ENCODE measurements around the gene ALOX15. TPM values are rescaled to one million over a fixed set of nuclear protein-coding genes. Genes with fewer than 3 reads are reported as not detected.
"Not testable (repeated sequence)": the region's sequence is repeated elsewhere in the genome, so short reads cannot be mapped to it uniquely, and the experiment has no call there.

The ALOX15 gene, protein sequence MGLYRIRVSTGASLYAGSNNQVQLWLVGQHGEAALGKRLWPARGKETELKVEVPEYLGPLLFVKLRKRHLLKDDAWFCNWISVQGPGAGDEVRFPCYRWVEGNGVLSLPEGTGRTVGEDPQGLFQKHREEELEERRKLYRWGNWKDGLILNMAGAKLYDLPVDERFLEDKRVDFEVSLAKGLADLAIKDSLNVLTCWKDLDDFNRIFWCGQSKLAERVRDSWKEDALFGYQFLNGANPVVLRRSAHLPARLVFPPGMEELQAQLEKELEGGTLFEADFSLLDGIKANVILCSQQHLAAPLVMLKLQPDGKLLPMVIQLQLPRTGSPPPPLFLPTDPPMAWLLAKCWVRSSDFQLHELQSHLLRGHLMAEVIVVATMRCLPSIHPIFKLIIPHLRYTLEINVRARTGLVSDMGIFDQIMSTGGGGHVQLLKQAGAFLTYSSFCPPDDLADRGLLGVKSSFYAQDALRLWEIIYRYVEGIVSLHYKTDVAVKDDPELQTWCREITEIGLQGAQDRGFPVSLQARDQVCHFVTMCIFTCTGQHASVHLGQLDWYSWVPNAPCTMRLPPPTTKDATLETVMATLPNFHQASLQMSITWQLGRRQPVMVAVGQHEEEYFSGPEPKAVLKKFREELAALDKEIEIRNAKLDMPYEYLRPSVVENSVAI
- under 1 TPM; 0.18 to 0.25 TPM for total RNA-seq

- peaks cover 14% of the 10 kb centered on the region for H3K4me1 Mint-ChIP-seq
- H3K27ac Mint-ChIP-seq, result no peak within 1 kb of the TSS
- H3K36me3 Mint-ChIP-seq, result no peaks in the 10 kb centered on the region
- H3K27me3 Mint-ChIP-seq, result peaks cover 82% of the 10 kb centered on the region
- H3K9me3 Mint-ChIP-seq, result no peaks in the 10 kb centered on the region
- no peak within 1 kb of the TSS for H3K4me3 Mint-ChIP-seq
- no peak for DNase-seq
Measured at GRCh38 chr17:4641297-4642195, at the start of gene ALOX15. ALOX15 (minus strand) TSS chr17:4641678; CDS start chr17:4641651, 27 bp downstream.

DNA sequence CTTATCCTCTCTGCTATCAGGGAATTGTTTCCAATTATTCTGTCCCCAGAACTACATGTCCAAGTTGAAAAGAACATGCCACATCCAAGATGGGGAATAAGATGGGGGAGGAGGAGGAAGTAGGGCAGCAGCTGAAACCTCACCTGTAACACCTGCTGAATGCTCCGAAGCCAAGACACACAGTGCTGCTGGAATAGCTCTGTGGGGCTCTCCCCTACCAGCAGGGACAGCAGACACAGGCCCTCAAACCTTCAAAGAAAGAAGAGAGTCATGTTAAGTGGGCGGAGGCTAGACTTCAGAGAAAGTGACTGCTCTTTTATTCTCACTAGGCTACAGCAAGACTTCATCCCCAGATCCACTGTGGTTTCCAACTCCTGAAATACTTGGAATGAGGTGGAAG, 49.3 kb upstream of the ALOX15 start:
- no peak overlapping the region for H3K4me3 Mint-ChIP-seq
- no peak for DNase-seq
- H3K9me3 Mint-ChIP-seq, result no peaks in the 10 kb centered on the region
- no peaks in the 10 kb centered on the region for H3K27me3 Mint-ChIP-seq
- H3K36me3 Mint-ChIP-seq, result peaks cover 50% of the 10 kb centered on the region
- H3K27ac Mint-ChIP-seq, result no peak overlapping the region
- peaks cover 30% of the 10 kb centered on the region for H3K4me1 Mint-ChIP-seq

GRCh38 chr17:4689872-4690271, 48.4 kb upstream of the ALOX15 start:
- Mint-ChIP-seq H3K36me3 (peaks cover 52% of the 10 kb centered on the region), H3K4me1 (peaks cover 30% of the 10 kb centered on the region)
- H3K9me3 Mint-ChIP-seq, H3K27ac Mint-ChIP-seq, DNase-seq, H3K27me3 Mint-ChIP-seq, H3K4me3 Mint-ChIP-seq: not testable (repeated sequence)

GRCh38 chr17:4683739-4684138, 42.3 kb upstream of the ALOX15 start:
- not testable (repeated sequence) for H3K4me3 Mint-ChIP-seq, H3K27me3 Mint-ChIP-seq, H3K4me1 Mint-ChIP-seq, H3K27ac Mint-ChIP-seq, H3K9me3 Mint-ChIP-seq, DNase-seq
- peaks cover 40% of the 10 kb centered on the region for H3K36me3 Mint-ChIP-seq

- peaks cover 22% of the 10 kb centered on the region for H3K36me3 Mint-ChIP-seq
- H3K27me3 Mint-ChIP-seq, result no peaks in the 10 kb centered on the region
- H3K27ac Mint-ChIP-seq, result no peak overlapping the region
- H3K9me3 Mint-ChIP-seq, result no peaks in the 10 kb centered on the region
- peaks cover 11% of the 10 kb centered on the region for H3K4me1 Mint-ChIP-seq
- H3K4me3 Mint-ChIP-seq, result no peak overlapping the region
- DNase-seq, result no peak
Measured at GRCh38 chr17:4679658-4680057, 38.2 kb upstream of the ALOX15 start.

DNA sequence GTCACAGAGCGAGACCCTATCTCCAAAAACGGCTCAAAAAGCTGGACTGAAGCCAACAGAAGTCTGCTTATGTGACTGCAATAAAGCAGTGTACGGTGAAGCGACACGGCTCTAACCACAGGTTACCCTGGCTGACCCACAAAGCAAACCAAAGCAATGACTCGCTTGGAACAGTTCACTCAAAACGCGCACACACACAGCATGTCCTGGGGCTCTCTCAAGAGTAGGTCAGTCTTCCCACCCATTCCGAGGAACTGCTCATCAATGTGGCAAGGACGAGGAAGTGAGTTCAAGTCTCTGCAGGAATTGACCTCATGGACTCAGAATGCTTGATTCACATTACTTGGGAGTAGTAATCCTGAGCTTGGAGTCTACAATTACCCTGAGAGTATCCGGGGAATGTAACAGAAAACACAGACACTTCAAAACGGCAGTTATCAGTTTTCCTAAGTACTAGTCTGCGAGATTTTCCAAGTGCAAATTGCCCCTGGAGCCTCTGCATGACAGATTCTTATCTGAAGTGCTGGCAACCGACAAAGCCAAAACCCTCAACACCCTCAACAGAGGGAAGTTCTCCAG, 37.1 kb upstream of the ALOX15 start:
- H3K27me3 Mint-ChIP-seq, result no peaks in the 10 kb centered on the region
- H3K27ac Mint-ChIP-seq, result peak overlapping the region; percentile 5
- peaks cover 18% of the 10 kb centered on the region for H3K36me3 Mint-ChIP-seq
- H3K9me3 Mint-ChIP-seq, result no peaks in the 10 kb centered on the region
- peaks cover 11% of the 10 kb centered on the region for H3K4me1 Mint-ChIP-seq
- no peak overlapping the region for H3K4me3 Mint-ChIP-seq
- DNase-seq, result peak; percentile 18

DNA sequence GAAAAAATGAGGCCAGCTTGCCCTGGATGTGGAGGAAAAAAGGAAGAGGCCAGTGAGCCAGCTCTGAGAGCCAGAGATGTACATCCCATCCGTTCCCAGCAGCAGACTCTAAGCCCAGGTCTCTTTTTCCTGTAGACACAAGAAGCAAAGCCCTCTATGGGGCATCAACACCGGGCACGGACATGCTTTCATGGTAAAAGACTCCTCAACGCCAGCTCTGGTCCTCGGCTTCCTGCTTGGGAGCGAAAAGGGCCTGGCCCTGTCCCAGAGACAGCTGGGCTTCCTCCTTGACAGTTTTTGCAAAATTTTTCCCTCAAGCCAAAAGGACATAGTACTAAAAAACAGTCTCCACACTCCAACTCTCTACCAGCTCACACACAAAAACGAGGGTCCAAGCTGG, 35.3 kb upstream of the ALOX15 start:
- no peaks in the 10 kb centered on the region for H3K27me3 Mint-ChIP-seq
- no peaks in the 10 kb centered on the region for H3K9me3 Mint-ChIP-seq

GRCh38 chr17:4675791-4676190, 34.3 kb upstream of the ALOX15 start:
- H3K4me1 Mint-ChIP-seq, result peaks cover 11% of the 10 kb centered on the region
- H3K9me3 Mint-ChIP-seq, result no peaks in the 10 kb centered on the region
- H3K27ac Mint-ChIP-seq, result peak overlapping the region; percentile 35
- peaks cover 16% of the 10 kb centered on the region for H3K36me3 Mint-ChIP-seq
- H3K4me3 Mint-ChIP-seq, result no peak overlapping the region
- no peaks in the 10 kb centered on the region for H3K27me3 Mint-ChIP-seq
- DNase-seq, result no peak

More for the DNA sequence above, 35.3 kb upstream of the ALOX15 start:
- Mint-ChIP-seq H3K4me3 (no peak overlapping the region), H3K27ac (no peak overlapping the region), H3K4me1 (peaks cover 11% of the 10 kb centered on the region), H3K36me3 (peaks cover 11% of the 10 kb centered on the region)
- no peak for DNase-seq

GRCh38 chr17:4674685-4674998, 33.2 kb upstream of the ALOX15 start:
- no peak for DNase-seq
- Mint-ChIP-seq H3K27me3 (no peaks in the 10 kb centered on the region), H3K27ac (peak overlapping the region; percentile 31), H3K36me3 (peaks cover 20% of the 10 kb centered on the region), H3K4me1 (peaks cover 11% of the 10 kb centered on the region), H3K9me3 (no peaks in the 10 kb centered on the region), H3K4me3 (no peak overlapping the region)

GRCh38 chr17:4673986-4674684, 32.7 kb upstream of the ALOX15 start:
- DNase-seq, result no peak
- H3K27me3 Mint-ChIP-seq, result no peaks in the 10 kb centered on the region
- H3K27ac Mint-ChIP-seq, result peak overlapping the region; percentile 31
- no peak overlapping the region for H3K4me3 Mint-ChIP-seq
- peaks cover 23% of the 10 kb centered on the region for H3K36me3 Mint-ChIP-seq
- no peaks in the 10 kb centered on the region for H3K9me3 Mint-ChIP-seq
- H3K4me1 Mint-ChIP-seq, result peaks cover 9% of the 10 kb centered on the region

- peaks cover 23% of the 10 kb centered on the region for H3K36me3 Mint-ChIP-seq
- no peaks in the 10 kb centered on the region for H3K9me3 Mint-ChIP-seq
- no peaks in the 10 kb centered on the region for H3K27me3 Mint-ChIP-seq
- no peak overlapping the region for H3K27ac Mint-ChIP-seq
- no peak overlapping the region for H3K4me3 Mint-ChIP-seq
- DNase-seq, result no peak
- peaks cover 1% of the 10 kb centered on the region for H3K4me1 Mint-ChIP-seq
Measured at GRCh38 chr17:4673169-4673568, 31.7 kb upstream of the ALOX15 start.

GRCh38 chr17:4672751-4673150, 31.3 kb upstream of the ALOX15 start:
- no peak overlapping the region for H3K4me3 Mint-ChIP-seq
- H3K27ac Mint-ChIP-seq, result no peak overlapping the region
- H3K9me3 Mint-ChIP-seq, result no peaks in the 10 kb centered on the region
- H3K4me1 Mint-ChIP-seq, result no peaks in the 10 kb centered on the region
- H3K36me3 Mint-ChIP-seq, result peaks cover 23% of the 10 kb centered on the region
- no peak for DNase-seq
- no peaks in the 10 kb centered on the region for H3K27me3 Mint-ChIP-seq

GRCh38 chr17:4672055-4672630, 30.7 kb upstream of the ALOX15 start:
- Mint-ChIP-seq H3K4me1 (no peaks in the 10 kb centered on the region), H3K9me3 (no peaks in the 10 kb centered on the region), H3K27me3 (no peaks in the 10 kb centered on the region), H3K4me3 (no peak overlapping the region), H3K36me3 (peaks cover 22% of the 10 kb centered on the region), H3K27ac (peak overlapping the region; percentile 5)
- DNase-seq, result no peak

DNA sequence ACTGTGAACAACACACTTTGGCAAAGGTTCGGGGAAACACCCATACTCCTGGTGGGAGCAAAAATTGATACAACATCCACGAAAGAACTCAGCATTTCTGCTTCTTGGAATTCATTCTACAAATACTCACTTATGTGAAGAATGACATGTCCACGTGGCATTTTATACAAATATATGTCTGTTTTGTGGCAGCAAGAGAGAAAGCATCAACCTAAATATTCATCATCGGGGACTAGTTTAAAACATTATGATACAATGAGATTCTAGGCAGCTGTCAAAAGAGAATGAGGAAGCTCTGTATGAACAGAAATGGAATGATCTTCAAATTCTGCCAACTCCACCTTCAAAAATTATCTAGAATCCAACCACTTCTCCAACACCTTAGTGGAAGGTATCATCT, 25.7 kb upstream of the ALOX15 start:
- no peaks in the 10 kb centered on the region for H3K4me1 Mint-ChIP-seq
- no peak overlapping the region for H3K27ac Mint-ChIP-seq
- DNase-seq, result no peak
- no peak overlapping the region for H3K4me3 Mint-ChIP-seq
- no peaks in the 10 kb centered on the region for H3K9me3 Mint-ChIP-seq
- H3K36me3 Mint-ChIP-seq, result peaks cover 15% of the 10 kb centered on the region
- no peaks in the 10 kb centered on the region for H3K27me3 Mint-ChIP-seq

Data from activated naive CD8-positive, alpha-beta T cell treated with anti-CD3 and anti-CD28 coated beads for 36 hours (primary cell).